ENCODE results near the gene PRC1.
"Not testable (repeated sequence)": the region's sequence is repeated elsewhere in the genome, so short reads cannot be mapped to it uniquely, and the experiment has no call there.

Gene PRC1, protein sequence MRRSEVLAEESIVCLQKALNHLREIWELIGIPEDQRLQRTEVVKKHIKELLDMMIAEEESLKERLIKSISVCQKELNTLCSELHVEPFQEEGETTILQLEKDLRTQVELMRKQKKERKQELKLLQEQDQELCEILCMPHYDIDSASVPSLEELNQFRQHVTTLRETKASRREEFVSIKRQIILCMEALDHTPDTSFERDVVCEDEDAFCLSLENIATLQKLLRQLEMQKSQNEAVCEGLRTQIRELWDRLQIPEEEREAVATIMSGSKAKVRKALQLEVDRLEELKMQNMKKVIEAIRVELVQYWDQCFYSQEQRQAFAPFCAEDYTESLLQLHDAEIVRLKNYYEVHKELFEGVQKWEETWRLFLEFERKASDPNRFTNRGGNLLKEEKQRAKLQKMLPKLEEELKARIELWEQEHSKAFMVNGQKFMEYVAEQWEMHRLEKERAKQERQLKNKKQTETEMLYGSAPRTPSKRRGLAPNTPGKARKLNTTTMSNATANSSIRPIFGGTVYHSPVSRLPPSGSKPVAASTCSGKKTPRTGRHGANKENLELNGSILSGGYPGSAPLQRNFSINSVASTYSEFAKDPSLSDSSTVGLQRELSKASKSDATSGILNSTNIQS

DNA sequence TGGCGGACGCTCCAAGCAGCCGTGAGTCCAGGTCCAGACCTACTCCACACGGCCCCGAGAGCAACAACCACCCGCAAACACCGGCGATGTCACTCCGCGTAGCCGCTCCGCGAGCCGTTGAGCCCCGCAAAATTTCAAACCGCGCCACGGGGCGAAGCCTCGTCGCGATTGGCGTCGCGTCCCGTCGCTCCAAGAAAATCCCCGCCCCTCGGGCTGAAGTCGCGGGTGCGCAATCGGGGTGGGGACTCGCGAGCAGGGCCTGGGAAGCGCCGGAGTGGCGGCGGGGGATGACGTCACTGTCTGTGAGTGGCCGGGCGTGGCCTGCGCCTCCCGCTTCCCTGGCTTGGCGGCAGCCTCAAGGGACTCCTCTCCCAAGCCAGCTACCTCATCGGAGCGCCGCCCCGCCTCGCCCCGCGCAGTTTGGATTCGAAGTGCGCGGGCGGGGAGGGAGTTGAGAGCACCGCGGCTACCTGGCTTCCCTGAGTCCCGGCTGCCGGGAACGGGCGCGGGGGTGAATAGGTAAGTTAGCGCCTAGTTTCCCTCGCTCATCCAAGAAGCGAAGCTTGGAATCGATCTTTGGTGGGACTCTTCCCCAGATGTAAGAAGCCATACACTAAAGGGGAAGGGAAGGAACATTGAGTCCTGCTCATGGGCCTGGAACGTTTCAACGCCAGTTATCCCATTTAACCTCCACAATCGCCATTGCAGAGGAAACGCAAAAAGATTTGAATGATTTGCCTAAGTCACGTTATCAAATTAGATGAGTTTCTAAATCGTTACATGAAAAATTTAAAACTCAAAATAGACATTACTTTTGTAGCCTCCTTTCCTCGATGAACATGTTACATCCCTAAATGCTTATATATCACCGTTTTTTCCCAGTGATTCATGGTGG, at the start of gene PRC1:
PRC1 (minus strand) TSS at position 119 of the 895 bp plus-strand sequence; CDS start at position 1, 118 bp downstream.
- DNase-seq (ENCODE audit: low read depth in 4 of 4, low spot score in 1 of 4) = peak; percentile 93 to 98 (median 98)

DNA sequence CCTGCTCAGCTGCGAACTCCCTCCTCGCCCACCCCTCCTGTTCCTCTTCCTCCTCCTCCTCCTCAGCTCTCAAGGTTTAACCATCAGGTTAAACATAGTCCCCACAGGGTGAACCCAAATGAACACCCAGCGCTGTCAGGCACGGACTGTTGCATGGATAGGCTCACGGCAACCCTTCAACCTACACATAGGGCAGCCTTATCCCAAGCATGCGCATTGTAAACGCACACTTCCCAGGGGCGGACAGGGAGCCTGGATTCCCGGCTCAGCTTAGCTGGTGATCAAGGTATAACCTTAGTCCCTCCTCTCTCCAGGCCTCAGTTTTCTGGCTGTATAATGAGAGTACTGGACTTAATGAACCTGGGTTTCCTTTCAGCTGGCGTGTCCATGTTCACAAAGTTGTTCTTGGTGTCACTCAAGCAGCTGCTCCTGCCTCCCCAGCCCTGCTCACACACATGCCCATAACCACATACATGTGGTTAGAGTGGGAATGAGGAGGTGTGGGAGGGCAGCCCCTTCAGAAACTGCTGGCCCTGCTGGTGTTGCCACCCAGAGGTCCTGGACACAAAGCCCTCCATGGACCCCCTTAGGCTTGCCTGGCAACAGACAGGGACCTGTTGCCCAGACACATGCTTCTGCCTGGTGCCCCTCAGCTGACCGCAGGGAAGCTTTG, 49.0 kb upstream of the PRC1 start:
- no peak for DNase-seq (ENCODE audit: low read depth in 4 of 4, low spot score in 1 of 4)

DNA sequence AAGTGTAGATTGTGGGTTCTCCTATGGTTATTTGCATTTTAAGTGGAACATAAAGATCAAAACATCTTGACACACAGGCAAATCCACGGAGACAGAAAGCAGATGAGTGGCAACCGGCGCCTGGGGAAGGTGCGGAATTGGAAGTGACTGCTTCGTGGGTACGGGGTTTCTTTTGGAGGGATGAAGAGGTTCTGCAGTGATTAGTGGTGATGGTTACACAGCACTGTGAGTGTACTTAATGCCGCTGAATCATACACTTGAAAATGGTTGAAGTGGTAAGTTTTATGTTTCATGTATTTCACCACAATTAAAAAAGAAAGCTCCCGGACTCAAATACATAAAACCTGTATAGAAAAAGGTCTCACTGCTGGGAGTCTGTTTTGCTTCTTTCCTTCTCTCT, 46.5 kb upstream of the PRC1 start:
- no peak for DNase-seq (ENCODE audit: low read depth in 4 of 4, low spot score in 1 of 4)

DNA sequence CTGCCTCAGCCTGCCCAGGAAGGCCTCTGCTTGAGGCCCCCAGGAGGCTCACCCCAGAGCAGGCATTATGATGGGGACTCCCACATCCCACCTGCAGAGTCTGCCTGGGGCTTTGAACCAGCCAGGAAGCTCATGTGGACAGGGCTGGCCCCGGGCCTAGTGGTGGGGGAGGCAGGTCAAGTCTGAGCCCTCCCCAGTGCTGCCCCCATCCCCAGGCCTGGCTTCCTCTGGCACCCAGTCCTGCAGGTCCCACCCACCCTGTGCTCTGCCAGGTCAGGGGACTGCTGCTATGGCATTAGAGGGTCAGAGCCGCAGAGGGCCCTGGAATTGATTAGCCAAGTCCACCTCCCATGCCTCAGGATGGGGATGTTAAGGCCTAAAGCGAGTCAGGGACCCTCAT, 45.7 kb upstream of the PRC1 start:
- no peak for DNase-seq (ENCODE audit: low read depth in 4 of 4, low spot score in 1 of 4)

DNA sequence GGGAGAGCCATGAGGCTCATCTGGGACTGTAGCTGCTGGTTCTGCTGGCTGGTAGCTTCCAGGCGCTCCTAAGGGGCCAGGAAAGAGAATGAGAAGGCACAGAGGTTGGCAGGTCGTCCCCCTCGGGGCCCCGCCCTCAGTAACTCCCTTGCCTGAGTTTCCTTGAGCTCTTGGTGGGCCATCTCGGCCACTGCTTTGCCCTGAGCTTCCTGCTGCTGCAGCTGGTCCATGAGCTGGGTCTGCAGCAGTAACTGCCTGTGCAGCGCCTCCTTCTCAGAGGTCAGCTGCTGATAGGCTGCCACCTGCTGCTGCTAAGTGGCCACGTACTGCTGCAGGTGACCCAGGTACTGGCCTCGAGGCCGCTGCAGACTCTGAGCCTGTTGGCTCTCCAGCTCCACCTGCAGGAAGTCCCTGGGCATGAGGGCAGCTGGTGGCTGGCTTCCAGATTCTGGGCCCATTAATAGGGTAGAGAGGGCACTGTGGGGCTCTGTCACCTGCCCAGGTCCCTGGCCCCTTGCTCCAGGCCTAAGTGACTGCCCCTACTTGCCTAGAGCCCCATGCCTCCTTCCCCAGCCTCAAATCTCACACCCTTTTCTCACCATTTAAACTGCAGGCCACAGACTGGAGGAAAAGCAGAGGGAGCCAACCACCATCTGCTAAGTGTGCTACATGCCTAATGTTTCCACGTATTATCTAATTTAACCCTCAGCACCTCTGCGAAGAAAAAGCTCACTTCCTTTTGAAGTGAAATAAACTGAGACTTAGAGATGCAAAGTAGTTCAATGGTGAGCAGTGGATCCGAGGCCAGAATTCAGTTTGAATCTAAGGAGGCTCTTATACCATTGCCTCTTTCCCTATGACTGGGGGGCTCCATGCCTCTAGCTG, 38.8 kb upstream of the PRC1 start:
- DNase-seq (ENCODE audit: low read depth in 4 of 4, low spot score in 1 of 4) = peak in 2 of 4 experiments; percentile 20 to 22

DNA sequence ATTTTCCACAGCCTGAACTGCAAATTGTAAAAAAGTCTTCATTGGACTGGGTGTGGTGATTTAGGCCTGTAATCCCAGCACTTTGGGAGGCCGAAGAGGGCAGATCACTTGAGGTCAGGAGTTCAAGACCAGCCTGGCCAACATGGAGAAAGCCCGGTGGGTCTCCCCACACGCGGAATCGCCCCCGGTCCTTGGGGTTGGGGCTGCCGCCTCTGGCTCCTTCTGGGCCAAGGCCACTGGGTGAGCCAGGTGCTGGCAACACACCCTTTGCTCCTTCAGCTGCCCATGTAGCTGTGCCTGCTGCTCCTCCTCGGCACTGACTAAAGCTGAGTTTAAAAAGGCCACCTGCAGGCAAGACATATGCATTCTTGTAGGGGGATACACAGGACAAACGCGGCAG, 37.5 kb upstream of the PRC1 start:
- no peak for DNase-seq (ENCODE audit: low read depth in 4 of 4, low spot score in 1 of 4)

DNA sequence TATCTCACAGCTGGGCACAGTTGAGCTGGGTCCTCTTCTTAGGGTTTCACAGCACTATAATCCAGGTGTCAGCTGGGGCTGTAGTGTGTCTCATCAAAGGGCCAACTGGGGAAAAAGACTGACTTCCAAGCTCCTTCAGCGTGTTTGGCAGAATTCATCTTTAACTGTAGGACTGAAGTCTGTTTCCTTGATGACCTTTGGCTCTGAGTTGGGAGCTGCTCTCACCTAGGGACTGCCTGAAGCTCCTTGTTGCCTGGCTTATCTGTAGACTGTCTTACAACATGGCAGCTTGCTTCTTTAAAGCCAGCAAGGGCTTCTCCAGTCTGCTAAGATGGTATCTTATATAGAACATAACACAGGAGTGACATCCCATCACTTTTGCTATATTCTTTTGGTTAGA, 33.3 kb upstream of the PRC1 start:
- DNase-seq (ENCODE audit: low read depth in 4 of 4, low spot score in 1 of 4) = no peak

GRCh38 chr15:91023720-91024119, 29.4 kb upstream of the PRC1 start:
- DNase-seq (ENCODE audit: low read depth in 4 of 4, low spot score in 1 of 4) = no peak

DNA sequence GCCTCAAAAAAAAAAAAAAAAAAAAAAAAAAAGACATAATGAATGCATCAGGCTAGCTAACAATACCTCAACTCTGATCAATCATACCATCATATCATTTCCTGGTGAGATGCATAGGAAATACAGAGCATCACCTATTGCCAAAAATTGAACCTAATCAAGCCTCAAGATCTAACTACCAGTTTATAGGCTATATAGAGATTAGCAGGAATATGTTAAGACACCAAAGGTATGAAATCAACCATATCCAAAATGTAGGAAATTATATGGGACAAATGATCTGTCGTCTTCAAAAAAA, 28.4 kb upstream of the PRC1 start:
- DNase-seq (ENCODE audit: low read depth in 4 of 4, low spot score in 1 of 4) = no peak

DNA sequence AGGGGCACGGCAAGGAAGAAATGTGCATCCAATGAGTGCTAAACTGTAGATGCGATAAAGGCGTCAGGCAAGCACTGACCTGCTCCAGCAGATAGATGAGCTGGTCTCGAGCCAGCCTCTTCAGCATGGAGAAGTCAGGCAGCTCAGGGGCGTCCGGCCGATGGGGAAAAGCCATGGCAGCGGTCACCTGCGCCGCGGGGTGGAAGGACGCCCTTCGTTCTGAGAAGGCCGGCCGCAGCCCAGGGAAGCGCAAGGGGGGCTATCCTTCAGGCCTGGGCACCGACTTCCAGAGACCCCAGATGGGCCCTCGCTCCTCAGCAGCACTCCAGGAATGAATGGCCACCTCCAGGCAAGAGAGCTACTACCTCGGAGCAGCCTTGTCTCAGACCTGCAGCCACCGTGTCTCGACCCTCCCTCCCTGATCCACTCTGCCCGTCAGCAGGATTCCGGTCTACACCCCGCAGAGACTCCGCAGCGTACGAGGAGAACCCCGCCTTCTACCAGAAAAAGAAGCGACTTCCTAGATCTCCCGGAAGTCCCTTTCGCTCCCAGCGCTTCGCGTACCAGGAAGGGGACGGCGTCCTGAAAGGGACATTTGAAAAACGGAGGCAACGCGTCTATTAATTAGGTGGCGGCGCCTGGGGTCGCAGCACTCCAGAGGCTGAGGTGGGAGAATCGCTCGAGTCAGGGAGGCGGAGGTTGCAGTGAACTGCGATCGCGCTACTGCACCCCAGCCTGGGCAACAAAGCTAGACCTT, 27.9 kb upstream of the PRC1 start, which contains the start of gene VPS33B:
VPS33B (minus strand) TSS at position 520 of the 757 bp plus-strand sequence; CDS start at position 175, 345 bp downstream.
- peak; percentile 52 to 78 (median 58) for DNase-seq (ENCODE audit: low read depth in 4 of 4, low spot score in 1 of 4)

GRCh38 chr15:91021516-91022074, 27.3 kb upstream of the PRC1 start:
- no peak for DNase-seq (ENCODE audit: low read depth in 4 of 4, low spot score in 1 of 4)

- DNase-seq (ENCODE audit: low read depth in 4 of 4, low spot score in 1 of 4) = no peak
Observed at GRCh38 chr15:91018158-91018557, 23.8 kb upstream of the PRC1 start.

- no peak for DNase-seq (ENCODE audit: low read depth in 4 of 4, low spot score in 1 of 4)
Observed at GRCh38 chr15:91017716-91018115, 23.4 kb upstream of the PRC1 start.

GRCh38 chr15:91013701-91014100, 19.4 kb upstream of the PRC1 start:
- DNase-seq (ENCODE audit: low read depth in 4 of 4, low spot score in 1 of 4) = not testable (repeated sequence)

DNA sequence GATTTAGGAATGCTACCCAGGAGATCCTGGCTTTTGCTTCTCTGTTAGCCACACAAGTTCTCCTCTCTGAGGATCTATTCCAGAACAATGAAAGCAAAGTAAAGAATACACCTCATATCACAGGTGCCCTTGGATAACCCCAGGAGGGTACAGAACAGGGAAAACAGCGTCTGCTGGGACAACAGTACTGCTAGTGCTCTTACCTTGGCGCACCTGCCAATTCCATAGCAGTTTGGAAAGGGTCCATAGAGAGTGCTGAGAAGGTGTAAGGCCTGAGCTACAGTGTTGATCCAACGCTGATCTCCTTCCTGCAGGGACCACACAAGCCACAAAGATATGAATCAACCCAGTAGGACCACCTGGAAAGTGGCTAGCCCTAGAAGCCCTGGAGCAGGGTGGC, 12.9 kb upstream of the PRC1 start:
- DNase-seq (ENCODE audit: low read depth in 4 of 4, low spot score in 1 of 4) = no peak

GRCh38 chr15:91001209-91001608, 6.9 kb upstream of the PRC1 start:
- DNase-seq (ENCODE audit: low read depth in 4 of 4, low spot score in 1 of 4) = no peak

DNA sequence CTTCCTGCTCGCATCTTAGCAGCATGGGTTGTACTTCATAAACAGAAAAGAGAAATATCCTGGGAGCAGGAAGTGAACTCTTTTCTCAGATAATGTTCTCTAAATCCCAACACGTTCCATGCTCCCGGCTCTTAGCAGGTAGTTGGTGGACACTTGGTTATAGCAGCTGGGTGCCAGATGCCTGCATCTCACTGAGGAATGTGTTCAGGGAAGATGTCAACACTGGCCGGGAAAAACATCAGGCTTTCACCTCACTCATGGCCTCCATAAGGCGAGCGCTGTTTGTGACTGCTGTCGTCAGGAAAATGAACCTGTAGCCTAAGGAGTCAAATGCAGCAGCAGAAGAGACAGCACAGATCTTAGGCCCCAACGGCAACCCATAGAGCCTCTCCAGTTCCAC, 4.4 kb upstream of the PRC1 start:
- DNase-seq (ENCODE audit: low read depth in 4 of 4, low spot score in 1 of 4) = no peak

DNA sequence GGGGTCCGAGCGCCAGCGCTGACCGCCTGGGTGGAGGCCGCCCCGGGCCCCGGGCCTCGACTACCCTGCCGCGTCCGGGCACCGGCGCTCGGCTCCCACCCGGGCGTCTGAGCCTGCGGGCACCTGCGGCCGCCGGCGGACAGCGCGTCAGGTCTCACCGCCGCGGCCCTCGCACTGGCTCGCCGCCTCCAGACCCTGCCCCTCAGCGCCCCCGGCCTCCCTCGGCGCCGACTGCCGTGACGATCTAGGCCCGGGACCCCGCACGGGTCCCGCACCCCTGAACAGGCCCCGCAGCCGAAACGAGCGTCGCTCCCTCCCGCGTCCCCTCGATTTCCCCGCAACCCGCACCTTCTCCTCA, 297 bp downstream of the PRC1 start:
- peak in 2 of 4 experiments; percentile 2 to 7 for DNase-seq (ENCODE audit: low read depth in 4 of 4, low spot score in 1 of 4)

GRCh38 chr15:90991587-90992285, 2.6 kb downstream of the PRC1 start:
- DNase-seq (ENCODE audit: low read depth in 4 of 4, low spot score in 1 of 4) = no peak
